GM18907 (cell line): ENCODE data around the gene TMEM203.

Experiments
- ATAC-seq: cut with Tn5 transposase; IDR thresholded peaks from one replicate; pipeline ENCODE4 v1.9.1; 2021; ENCODE audit warnings: mild to moderate bottlenecking, moderate library complexity; ENCODE audit not compliant: unreplicated experiment

The TMEM203 gene

DNA sequence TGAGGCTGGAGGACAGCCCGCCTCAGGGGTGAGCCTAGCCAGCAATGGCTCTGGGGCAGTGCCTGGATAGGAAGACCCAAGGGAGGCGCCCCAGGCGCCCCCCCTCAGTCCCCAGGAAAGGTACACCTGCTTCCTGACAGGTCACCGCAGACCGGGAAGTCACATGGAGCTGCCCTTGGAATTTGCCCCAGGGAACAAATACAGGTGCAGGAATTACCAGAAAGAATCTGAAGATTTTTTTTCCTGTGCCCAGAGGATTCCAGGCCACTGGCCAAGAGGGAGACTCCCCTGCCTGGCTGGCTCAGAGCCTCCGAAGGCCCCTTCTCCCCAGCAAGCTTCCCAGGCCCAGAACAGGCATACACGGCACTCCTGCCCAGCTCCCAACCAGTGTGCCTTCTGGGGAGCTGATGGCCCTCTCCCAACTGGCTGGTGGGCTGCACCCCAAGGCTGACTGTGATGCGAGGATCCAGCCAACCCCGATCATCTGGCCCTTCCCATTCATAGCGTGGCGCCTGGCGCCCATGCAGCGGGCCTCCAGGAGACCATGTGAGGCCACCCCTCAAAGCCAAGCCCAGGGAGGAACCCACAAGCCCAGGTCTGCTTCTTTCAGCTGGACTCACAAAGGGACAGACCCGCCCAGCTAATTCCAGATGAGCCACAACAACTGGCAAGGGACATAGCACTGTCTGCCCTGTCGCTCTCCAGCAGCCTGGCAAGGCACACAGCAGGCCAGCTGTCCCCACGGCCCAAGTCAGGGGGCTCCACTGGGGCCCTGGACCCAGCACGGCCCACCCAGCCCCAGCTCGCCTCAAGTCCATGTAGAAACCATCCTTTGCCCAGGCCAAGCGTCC is 7.2 kb downstream of the TMEM203 start:
- no peak for ATAC-seq

DNA sequence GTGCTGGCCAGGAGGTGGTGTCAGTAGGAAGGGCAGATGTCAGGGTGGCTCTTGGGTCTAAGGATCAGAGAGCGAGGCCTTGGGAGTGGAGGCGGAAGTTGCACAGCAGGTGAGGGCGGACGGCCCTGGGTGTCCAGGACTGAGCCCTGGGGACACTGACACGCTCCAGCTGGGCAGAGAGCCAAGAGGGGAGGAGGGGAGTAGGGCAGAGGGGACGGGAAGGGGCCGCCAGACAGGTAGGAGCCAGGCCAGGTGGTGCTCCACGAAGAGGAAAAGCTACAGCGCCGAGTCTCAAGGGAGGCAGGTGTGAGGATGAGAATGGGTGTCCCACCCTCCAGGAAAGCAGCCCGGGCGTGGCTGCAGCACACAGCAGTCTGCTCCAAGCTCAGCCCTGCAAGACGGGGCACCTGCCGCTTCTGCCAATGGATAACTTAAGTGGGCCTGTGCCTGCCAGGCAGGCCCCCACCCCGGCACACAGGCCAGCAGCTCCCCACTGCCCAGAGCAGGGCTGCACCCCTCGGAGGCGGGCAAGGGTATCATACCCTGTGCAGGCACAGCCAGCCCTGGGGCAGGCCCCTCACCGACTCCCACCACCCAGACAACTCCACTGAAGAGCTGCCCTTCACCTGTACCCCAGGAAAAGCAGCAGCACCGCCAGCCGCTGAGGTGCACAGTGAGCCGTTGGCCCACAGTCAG is 9.8 kb downstream of the TMEM203 start:
- ATAC-seq = no peak

DNA sequence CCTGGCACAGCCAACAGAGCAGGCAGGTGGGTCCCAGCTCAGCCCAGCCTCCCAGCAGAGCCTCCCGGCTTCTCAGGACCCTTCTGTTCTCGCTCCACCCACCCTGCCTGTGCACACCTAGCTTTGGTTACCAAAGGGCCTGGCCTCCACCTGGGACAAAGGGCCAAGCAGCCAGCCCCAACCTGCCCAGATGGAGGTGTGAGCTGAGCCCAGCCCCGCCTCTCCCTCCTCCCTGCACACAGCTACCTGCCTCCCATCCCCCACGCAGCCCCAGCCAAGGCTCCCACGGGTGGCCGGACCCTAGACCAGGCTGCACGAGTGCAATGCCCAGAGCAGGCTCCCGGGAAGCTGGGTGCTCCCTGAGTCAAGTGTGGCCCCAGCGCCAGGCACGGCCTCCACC is 10.5 kb downstream of the TMEM203 start:
- ATAC-seq = no peak

DNA sequence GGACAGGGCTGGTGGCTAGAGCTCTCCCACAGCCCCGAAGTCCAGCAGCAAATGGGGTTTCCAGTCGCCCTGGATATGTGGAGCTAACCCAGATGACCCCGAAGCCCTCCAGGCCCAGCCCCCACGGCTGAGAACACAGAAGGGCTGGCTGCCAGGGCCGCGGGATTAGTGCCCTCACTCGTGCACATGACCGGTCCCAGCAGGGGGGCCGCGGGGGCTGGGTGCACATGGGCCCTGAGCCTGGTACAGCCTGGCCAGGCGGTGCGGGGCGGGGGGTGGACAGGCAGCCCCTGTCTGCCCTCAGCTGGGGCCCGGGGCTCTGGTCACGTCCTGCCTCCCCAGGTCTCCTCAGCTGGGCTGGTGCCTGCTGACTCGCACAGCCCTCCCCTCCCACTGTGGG is 11.1 kb downstream of the TMEM203 start:
- no peak for ATAC-seq

DNA sequence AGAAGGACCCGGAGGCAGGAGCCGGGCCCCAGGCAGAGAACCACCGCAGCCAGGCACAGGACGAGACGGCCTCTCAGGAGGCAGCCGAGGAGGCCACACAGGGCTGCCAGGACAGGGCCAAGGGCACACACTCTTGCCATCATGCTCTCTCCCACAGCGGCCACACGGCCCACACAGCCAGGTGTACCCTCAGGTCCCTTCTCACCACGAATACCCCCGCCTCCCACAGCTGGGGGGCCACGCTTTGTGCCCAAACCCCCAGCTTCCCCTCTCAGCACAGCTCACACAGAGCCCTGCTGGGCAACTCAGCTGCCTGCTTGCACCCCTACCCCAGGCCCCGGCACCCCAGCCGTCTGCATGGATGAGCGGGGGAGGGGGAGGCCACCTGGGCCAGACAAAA is 11.7 kb downstream of the TMEM203 start:
- no peak for ATAC-seq

DNA sequence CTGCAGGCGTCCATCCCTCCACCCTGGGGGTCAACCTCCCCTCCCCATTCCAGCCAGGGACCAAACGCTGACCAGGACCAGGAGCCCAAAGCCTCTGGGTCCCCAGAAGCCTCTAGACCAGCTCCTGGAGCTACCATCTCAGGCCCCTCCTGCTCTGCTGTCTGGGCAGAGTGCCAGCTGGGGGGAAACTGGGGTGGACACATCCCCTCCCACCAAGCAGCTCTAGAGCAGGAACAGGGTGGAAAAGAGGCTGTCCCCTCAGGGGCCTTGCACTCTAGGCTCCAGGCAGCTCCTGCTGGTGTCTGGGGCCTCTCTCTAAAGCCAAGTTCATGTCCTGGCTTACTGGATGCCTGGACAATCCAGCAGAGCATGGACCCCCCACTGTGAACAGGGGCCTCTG is 12.6 kb downstream of the TMEM203 start:
- no peak for ATAC-seq

DNA sequence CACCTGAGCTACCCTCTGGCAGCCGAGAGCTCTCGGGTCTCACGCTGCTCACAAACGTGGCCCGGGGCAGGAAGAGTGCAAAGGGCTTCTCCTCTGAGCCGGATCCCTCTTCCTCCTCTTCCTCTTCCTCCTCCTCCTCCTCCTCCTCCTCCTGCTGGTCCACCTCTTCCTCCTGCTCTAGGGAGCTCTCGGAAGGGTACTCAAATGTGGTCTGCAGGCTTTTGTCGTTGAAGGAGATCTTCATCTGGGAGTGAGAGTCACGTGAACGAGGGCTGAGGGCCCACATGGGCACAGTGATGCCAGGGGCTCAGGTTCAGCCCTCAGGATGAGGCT is 13.0 kb downstream of the TMEM203 start:
- ATAC-seq = no peak

DNA sequence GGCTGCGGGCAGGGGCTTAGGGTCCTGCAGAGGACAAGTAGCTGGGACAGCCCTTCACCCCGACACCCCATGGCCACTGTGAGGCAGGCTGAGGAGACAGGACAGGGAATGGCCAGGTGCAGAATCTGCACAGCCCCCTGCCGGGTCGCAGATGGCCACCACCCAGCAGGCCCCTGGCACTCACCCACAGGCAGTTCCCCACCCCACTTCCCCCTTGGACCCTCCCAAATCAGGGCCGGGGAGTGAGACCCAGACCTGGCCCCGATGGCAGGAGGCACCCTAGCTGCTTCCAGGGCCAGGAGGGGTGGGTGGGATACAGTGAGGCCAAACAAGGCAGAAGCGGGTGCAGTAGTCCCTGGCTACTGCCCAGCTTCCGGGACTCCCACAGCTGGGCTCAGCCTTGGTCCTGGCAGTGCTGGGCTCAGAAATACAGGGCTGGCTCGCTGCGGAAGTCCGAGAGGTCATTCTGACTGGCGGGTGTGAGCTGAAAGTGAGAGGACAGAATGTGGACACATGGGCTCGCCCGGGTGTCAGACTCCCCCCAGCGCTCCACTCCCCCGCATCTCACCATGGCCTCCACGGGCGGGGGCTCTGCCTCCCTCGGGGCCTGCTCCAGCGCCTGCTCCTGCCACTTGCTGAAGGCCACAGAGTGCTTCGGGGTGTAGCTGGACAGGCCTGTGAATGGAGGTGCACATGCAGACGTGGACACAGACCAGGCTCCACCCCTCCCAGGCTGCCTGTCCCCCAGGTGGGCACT is 13.6 kb downstream of the TMEM203 start:
- ATAC-seq = no peak

DNA sequence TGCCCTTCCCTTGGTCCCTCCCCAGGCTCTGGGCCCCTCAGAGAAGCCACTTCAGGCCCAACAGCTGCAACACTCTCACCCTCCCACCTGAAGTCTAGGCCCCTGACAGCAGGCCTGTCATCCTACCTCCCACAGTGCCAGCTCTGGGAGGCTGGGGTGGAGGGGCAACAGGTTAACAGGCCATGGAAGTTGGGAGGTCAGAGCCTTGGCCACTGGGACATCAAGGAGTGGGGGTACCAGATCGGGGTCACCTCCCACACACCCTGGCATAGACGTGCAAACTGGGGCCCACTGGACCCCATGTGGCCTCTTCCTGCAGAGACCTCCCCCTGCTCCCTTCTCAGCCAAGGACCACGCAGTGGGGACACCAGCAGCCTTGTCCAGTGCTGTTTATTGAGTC is 14.2 kb downstream of the TMEM203 start:
- ATAC-seq = no peak

DNA sequence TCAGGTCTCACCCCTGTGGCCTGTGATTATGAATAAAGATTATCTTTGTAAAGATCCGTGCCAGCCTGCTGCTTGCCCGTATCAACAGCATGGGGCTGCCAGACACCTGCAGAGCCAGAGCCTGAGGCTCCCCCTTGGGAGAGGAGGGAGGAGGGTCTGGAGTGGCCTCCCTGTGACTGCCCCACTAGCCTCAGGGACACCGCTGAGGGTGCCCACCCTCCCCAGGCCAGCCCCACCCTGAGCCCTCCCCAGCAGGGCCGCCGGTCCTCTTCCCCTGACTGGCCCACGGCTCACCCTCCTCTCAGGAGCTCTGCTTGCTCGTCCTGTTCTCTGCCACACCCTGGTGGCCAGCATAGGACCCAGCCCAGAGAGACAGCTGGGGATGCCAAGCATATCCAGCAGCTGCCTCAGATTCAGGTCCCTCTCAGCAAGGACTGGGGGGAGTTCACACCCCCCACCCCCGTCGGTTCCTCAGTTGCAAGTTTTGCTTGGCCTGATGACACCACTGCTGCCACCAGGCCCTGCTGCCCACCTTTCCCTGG is 15.1 kb downstream of the TMEM203 start:
- no peak for ATAC-seq

DNA sequence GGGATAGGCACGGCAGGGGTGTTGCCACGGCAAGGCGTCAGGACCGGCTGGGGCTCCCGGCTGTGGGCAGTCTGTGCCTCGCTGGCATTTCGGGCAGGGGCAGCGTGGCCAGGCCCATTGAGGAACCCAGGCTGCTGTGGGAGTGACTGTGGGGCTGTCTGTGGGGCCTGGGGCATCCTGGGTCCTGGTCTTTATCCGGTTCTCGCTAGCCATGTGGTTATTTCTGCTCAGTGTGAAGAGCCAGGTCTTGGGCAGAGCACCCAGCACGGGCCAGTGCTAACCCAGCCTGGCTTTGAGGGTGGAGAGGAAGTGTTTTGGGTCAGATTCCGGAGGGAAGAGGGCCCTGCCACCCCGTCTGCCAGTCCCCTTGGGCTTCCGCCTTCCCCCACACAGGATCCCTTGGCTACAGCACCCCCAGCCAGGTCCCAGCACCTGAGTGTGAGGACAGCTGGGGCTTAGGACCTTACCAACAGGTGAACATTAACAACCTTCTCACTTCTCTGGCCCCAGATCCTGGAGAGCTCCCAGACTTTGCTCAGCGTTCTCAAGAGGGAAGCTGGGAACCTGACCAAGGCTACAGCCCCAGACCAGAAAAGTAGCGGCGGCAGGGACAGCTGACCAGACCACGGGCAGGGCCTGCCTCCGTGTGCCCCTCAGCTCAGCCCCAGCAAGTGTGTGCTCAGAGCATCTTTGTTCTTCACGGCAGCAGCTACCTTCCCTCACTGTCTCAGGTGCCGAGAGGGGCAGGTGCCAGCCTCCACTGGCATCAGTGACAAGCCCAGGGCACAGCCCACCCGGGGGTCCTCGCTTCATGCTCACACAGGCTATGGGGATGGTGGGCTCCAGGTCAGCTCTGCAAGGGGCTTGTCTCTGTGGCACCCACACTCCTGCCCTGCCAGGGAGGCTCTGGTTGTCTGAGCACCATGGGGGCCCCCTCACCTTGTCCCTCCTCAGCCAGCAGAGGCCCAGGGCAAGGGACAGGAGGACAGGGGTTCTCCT is 15.9 kb downstream of the TMEM203 start:
- ATAC-seq = peak; percentile 6

DNA sequence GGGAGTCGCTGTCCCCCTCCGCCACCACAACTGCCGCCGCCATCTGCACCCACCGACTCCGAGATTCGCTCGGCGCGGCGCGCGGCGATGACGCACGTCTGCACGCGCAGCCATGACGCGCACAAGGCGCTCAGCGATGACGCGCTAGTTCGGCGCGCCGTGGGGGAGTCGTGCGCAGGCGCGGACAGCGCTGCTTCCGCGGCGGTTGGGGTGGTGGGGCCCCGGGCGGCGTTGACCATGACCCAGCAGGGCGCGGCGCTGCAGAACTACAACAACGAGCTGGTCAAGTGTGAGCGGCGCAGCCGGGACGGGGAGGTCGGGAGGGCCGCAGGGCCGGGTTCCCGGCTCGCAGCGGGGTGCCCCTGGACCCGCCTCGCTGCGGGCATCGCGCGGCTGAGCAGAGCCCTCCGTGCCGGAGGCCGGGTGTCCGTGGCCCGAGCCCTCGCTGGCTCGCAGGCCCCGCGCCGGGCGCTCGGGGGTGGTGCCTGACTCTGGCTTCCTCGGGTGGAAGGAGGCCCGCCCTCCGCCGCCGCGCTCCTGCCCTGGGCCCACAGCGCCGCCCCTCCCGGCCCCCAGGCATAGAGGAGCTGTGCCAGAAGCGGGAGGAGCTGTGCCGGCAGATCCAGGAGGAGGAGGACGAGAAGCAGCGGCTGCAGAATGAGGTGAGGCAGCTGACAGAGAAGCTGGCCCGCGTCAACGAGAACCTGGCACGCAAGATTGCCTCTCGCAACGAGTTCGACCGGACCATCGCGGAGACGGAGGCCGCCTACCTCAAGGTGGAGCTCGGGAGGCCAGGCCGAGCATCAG is 16.8 kb downstream of the TMEM203 start, which contains the start of the genes ANAPC2 and SSNA1:
ANAPC2 (minus strand) TSS at position 71 of the 807 bp plus-strand sequence; CDS start at position 43, 28 bp downstream.
SSNA1 (plus strand) TSS at position 187 of the 807 bp plus-strand sequence; CDS start at position 238, 51 bp downstream.
- peak; percentile 72 for ATAC-seq

DNA sequence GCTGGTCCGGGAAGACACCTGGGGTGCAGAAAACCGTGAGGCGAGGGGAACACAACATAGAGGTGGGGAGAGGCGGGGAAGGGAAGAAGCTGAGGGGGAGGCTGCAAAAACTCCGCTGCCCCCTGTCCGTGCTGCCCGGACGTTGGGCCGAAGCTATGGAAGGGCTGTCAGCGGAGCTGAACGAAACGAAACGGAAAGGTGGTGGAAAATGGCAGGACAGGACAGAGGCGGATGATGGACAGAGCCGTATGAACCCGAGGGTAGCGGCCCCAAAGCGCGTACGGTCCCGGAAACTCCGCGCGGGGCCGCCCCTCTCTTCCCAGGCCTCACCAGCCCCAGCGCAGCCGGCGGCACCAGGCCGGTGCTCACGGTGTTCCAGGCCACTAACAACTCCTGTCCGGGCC is 17.4 kb downstream of the TMEM203 start:
- ATAC-seq = no peak

DNA sequence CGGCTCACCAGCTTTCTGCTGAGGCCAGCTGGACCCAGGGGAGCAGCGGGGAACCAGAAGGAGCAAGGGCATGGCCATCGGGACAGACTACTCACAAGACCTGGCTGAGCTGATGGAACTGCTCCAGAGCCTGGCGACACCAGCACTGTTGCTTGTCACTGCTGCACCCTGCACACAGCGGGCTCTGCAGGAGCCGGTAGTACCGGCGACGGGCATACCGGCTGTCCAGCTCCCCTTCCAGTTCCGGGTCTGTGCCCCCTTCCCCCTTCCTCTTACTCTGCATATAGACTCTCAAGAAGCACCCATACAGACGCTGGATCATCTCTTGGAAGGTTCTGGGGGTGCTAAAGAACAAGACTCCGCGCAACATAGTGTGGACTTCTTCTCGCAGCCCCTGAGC is 18.1 kb downstream of the TMEM203 start:
- no peak for ATAC-seq

DNA sequence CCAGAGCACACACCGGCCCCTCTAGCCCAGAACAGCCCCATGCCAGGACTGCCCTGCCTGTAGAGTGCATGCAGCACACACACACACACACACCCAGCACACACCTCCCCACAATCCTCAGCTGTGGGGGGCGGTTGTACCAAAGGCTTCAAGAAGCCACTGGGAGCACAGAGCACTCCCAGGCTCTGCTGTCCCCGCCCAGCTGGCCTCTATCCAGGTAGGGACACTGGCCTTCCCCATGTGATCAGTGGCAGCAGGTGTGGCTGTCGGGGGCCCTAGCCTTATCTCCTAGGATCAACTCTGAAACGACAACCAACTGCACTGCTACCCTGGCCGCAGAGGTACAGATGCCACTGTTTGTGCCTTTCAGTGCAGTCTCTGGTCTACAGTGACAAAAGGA is 19.1 kb downstream of the TMEM203 start:
- no peak for ATAC-seq

DNA sequence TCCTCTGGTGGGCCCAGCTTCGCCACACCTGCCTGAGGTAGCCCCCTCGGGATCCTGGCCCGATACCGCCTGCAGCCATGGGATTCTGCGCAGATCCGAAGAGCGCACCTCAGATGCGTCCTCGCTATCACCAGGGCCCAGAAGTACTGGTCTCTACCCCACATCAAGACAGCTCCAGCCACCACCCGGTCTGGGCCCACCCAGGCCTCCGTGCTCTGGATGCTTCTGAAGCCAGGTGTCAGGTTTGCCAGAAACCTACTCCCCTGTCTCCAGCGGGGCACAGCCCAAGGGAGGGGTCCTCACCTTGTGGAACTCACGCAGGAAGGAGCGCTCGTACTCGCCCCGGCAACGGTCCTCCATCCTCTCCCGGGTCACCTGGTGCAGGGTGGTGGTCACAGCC is 19.5 kb downstream of the TMEM203 start:
- ATAC-seq = no peak

DNA sequence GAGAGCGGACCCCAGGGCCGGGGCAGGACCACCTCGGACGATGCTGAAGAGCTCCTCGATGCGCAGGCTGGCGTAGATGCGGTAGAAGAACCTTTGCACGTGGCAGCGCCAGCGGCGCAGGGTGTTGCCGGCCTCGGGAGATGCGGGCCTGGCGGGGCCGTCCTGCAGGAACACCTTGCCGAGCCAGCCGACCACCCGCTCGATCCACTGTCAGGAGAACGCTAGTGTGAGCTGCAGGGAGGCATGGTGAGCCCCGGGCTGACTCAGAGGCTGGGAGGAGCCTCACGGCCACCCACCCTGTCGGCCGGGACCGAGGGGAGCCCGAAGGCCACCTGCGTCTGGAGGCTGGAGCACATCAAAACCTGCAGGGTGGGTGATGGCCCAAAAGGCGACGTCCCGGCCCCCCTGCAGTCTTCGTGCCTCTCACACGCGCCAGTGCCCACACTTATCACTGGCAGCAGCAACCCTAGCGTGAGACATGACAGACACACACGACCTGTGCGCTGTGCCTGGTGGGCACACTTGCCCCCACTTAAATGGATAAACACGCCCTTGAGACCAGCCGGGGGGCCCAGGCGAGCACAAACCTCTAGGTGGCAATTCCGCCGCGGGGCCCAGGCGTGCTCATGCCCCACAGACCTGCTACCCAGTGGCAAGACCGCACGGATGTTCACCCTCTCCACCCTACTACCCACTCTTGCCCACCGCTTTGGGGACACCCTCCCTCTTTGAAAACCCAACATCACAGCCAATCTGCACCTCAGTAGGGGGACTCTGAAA is 20.4 kb downstream of the TMEM203 start:
- ATAC-seq = no peak

DNA sequence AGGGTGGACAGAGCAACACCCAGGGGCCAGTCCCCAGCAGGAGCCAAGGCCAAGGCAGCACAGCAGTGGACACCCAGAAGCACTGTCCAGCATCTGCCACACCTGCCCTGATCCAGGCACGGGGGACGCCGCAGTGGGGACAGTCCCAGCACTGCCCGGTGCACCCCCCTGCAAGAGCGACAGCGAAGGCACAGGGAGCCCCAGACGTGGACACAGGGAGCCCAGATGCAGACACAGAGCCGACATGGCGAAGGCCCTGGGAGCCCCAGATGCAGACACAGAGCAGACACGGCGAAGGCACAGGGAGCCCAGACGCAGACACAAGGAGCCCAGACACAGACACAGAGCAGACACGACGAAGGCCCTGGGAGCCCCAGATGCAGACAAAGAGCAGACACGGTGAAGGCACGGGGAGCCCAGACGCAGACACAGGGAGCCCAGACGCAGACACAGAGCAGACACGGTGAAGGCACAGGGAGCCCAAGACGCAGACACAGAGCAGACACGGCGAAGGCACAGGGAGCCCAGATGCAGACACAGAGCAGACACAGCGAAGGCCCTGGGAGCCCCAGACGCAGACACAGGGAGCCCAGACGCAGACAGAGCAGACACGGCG is 21.4 kb downstream of the TMEM203 start:
- no peak for ATAC-seq
